HUES64 (cell line): Measurements from ENCODE around the gene RABEP1.
"Not testable (repeated sequence)": the region's sequence is repeated elsewhere in the genome, so short reads cannot be mapped to it uniquely, and the experiment has no call there.

ENCODE experiments used
- H3K27ac ChIP-seq: 2 replicates; pipeline ENCODE4 v1.7.0; 2013; ENCODE audit warnings: low read depth, low read length, inconsistent platforms
- H3K27me3 ChIP-seq: 2 replicates; pipeline ENCODE4 v1.6.1; 2013; ENCODE audit warnings: mild to moderate bottlenecking, low read length; ENCODE audit not compliant: insufficient read depth
- H3K36me3 ChIP-seq: 2 replicates; pipeline ENCODE4 v1.6.1; 2013; ENCODE audit warnings: mild to moderate bottlenecking, low read length; ENCODE audit not compliant: insufficient read depth
- H3K4me1 ChIP-seq: 2 replicates; pipeline ENCODE4 v1.6.1; 2013; ENCODE audit warnings: mild to moderate bottlenecking, low read length, moderate library complexity; ENCODE audit not compliant: insufficient read depth
- H3K4me3 ChIP-seq: 2 replicates; pipeline ENCODE4 v1.5.1; 2013; ENCODE audit warnings: mild to moderate bottlenecking, low read length, moderate library complexity
- H3K9ac ChIP-seq: 2 replicates; pipeline ENCODE4 v1.6.1; 2013; ENCODE audit warnings: mild to moderate bottlenecking, low read depth, low read length
- H3K9me3 ChIP-seq: 2 replicates; pipeline ENCODE4 v1.6.1; 2013; ENCODE audit warnings: low read depth, low read length; ENCODE audit not compliant: insufficient read depth
- WGBS: fragments of 150-250, 120-280 bp; methylation state at CpG from one replicate; pipeline ENCODE4 v1.1.7; 2013; ENCODE audit warnings: missing lambda C conversion rate; 5-methylcytosine and 5-hydroxymethylcytosine counted together

Gene RABEP1

GRCh38 chr17:5429191-5429887, 147.3 kb downstream of the RABEP1 start:
- WGBS, result 94% methylated on average over 3 of the region's 3 CpGs
- Histone ChIP-seq H3K27me3 (no peaks in the 10 kb centered on the region), H3K36me3 (peaks cover 98% of the 10 kb centered on the region), H3K4me3 (no peak overlapping the region), H3K27ac (no peak overlapping the region), H3K9ac (no peak overlapping the region), H3K4me1 (no peaks in the 10 kb centered on the region), H3K9me3 (no peaks in the 10 kb centered on the region)

DNA sequence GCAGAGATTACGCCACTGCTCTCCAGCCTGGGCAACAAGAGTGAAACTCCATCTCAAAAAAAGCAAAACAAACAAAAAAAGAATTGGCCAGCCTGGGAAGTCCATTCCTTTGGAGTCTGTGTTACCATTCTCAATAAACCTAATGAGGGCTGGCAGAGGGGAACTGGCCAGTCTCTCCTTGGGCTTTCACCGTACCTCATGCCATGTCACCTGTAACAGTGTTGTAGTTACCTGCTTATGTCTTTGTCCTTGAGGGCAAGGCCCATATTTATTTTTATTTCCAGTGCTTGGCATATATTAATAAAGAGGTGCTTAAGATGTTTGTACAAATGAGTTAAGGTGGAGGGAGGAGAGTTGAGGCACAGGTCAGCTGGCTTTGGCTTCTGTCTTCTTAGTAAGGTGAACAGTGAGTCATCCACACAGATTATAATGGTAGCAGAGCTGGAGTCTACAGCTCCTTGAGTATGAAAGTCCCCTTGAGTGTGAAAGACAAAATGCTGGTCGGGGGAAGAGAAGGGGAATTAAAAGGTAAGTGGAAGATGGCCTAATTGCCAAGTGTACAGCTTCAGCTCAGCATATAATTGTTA, 148.4 kb downstream of the RABEP1 start:
- Histone ChIP-seq H3K4me3 (no peak overlapping the region), H3K27ac (no peak overlapping the region), H3K27me3 (no peaks in the 10 kb centered on the region), H3K9ac (no peak overlapping the region), H3K4me1 (no peaks in the 10 kb centered on the region), H3K9me3 (no peaks in the 10 kb centered on the region), H3K36me3 (peaks cover 97% of the 10 kb centered on the region)
- WGBS, result 92% methylated on average over 3 of the region's 3 CpGs

DNA sequence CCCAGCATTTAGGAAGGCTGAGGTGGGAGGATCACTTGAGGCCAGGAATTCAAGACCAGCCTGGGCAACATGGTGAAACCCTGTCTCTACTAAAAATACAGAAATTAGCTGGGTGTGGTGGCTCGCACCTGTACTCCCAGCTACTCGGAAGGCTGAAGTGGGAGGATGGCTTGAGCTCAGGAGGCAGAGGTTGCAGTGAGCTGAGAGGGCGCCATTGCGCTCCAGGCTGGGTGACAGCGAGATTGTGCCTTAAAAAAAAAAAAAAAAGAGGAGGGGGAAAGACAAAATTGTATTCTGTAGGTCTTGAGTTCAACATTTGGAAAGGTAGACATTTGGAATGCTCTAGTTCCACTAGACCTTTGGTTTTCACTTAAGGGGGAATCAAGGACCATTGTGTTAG, 149.2 kb downstream of the RABEP1 start:
- H3K36me3 ChIP-seq, result peaks cover 96% of the 10 kb centered on the region
- not testable (repeated sequence) for H3K4me3 ChIP-seq, H3K9ac ChIP-seq, H3K27ac ChIP-seq, H3K27me3 ChIP-seq, H3K9me3 ChIP-seq, H3K4me1 ChIP-seq
- WGBS, result 75% methylated on average over 5 of the region's 5 CpGs

- no peaks in the 10 kb centered on the region for H3K4me1 ChIP-seq
- 97% methylated on average over 3 of the region's 3 CpGs for WGBS
- no peak overlapping the region for H3K4me3 ChIP-seq
- H3K9me3 ChIP-seq, result no peaks in the 10 kb centered on the region
- H3K27ac ChIP-seq, result no peak overlapping the region; the same call in 1 of the 2 replicates
- no peak overlapping the region for H3K9ac ChIP-seq
- no peaks in the 10 kb centered on the region for H3K27me3 ChIP-seq
- peaks cover 96% of the 10 kb centered on the region for H3K36me3 ChIP-seq
Measured at GRCh38 chr17:5431949-5432556, 150.0 kb downstream of the RABEP1 start.

DNA sequence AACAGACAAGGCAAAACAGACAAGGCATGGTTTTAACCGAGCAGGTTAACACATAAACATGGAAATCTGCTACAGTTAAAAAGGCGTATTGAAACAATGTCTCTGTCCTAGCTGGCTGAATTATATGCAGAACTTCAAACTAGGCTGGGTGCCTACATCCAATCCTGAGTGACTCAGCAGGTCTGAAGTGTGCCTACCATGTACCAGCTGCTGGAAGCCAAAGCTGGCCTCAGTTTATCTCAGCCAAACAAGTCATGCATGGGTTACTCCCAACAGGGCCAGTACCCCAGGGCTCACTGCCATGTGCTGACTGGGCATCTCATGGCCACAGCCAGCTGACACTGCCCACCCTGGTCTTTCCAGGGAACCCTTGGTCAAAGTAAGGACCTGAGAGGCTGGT, 152.9 kb downstream of the RABEP1 start:
- Histone ChIP-seq H3K4me3 (no peak overlapping the region), H3K9me3 (no peaks in the 10 kb centered on the region), H3K27me3 (no peaks in the 10 kb centered on the region), H3K36me3 (peaks cover 78% of the 10 kb centered on the region), H3K27ac (peak overlapping the region; percentile 49; the same call in 1 of the 2 replicates), H3K4me1 (peaks cover 5% of the 10 kb centered on the region; the same call in 1 of the 2 replicates), H3K9ac (no peak overlapping the region)
- 95% methylated on average over 2 of the region's 2 CpGs for WGBS
